Skin of body (tissue), 2 donors: Measurements from ENCODE around the gene LYL1. TPM values are rescaled to one million over a fixed set of nuclear protein-coding genes. Genes with fewer than 3 reads are reported as not detected.

Experiments
- DNase-seq: peaks from one replicate; lab custom pipeline; 2025; lab: John Stamatoyannopoulos, UW
- total RNA-seq: library from RNA; depleted of rRNA; stranded (reverse); fragments of >200 nt; gene quantifications from one replicate; pipeline ENCODE4 v1.2.3, GENCODE V29; 2014

LYL1 gene
- total RNA-seq, 1 donor from 2014 or later = 8.1 TPM

- DNase-seq = no peak
Observed at GRCh38 chr19:13130886-13131490, 28.3 kb upstream of the LYL1 start.

DNA sequence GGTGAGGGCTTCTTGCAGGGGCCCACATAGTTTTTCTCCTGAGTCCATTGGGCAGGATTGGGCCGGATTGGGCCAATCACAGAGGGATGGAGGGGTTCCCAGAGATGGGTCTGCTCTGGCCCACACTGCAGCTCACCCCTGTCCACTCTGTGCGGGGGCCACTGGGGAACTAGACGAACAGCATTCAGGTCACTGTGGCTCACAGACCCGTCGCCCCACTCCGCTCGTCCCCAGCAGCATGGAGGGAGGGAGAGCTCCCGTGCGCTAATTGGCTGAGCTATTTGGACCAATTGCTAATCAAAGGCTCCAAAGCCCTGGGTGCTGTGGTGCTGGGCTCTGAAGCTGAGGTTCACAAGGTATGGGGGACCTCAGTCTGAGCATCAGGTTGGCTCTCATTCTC, 26.7 kb upstream of the LYL1 start:
- DNase-seq = no peak

DNA sequence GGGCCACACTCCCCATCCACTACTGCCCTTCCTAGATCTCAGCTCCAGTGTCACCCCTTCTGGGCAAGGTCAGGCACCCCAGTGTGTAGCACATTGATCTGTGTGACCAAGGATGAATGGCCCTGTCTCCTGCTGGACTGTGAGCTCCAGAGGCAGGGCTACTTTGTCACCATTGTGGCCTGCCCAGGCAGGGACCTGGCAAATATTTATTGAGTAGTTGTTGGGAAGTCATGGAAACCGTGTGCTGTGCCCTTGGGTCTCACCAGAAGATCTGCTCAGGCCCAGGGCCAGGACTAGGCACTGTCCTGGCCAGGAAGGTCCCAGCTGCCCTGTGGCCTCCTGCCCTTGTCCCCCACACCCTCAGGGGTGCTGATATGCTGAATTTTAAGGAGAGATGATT, 25.9 kb upstream of the LYL1 start:
- DNase-seq = no peak

DNA sequence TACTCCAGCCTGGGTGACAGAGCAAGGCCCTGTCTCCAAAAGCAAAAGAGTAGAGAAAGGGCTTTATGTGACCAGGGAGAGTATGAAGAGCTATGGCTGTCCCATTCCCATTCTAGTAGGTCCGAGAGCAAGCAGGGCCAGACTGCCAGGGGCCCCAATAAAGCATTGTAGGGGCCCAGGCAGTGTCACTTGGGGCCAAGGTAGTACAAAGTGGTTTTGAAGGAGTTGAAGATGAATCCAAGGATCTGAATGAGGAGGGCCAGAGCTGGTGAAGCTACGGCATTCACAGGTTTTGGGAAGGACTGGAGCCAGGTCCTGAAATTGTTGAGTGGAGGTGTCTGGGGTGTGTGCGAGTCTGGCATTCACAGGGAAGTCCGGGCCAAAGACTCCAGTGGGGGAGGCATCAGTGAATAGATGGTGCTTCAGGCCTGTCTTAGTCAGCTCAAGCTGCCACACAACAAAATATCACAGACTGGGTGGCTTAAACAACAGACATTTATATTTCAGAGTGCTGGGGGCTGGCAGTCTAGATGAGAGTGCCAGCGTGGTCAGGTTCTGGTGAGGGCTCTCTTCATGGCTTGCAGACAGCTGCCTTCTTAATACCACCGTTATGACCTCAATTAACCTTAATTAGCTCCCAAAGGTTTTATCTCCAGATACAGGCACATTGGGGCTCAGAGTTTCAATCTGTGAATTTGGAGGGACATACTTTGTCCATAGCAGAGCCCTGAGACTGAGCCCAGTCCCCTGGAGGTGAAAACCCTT, 25.3 kb upstream of the LYL1 start:
- no peak for DNase-seq

DNA sequence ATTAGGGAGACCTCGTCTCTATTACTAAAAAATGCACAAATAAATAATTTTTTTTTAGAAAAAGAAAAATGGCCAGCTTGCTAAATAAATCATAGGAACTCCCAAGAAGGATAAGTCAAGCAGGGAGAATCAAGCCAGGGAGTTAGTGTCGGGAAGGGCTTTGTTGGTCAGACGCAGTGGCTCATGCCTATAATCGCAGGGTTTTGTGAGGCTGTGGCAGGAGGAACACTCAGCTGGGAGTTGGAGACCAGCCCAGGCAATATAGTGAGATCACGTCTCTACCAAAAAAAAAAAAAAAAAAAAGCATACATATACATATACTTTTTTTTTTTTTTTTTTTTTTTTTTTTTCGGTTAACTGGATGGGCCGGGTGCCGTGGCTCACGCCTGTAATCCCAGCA, 24.4 kb upstream of the LYL1 start:
- DNase-seq = no peak

DNA sequence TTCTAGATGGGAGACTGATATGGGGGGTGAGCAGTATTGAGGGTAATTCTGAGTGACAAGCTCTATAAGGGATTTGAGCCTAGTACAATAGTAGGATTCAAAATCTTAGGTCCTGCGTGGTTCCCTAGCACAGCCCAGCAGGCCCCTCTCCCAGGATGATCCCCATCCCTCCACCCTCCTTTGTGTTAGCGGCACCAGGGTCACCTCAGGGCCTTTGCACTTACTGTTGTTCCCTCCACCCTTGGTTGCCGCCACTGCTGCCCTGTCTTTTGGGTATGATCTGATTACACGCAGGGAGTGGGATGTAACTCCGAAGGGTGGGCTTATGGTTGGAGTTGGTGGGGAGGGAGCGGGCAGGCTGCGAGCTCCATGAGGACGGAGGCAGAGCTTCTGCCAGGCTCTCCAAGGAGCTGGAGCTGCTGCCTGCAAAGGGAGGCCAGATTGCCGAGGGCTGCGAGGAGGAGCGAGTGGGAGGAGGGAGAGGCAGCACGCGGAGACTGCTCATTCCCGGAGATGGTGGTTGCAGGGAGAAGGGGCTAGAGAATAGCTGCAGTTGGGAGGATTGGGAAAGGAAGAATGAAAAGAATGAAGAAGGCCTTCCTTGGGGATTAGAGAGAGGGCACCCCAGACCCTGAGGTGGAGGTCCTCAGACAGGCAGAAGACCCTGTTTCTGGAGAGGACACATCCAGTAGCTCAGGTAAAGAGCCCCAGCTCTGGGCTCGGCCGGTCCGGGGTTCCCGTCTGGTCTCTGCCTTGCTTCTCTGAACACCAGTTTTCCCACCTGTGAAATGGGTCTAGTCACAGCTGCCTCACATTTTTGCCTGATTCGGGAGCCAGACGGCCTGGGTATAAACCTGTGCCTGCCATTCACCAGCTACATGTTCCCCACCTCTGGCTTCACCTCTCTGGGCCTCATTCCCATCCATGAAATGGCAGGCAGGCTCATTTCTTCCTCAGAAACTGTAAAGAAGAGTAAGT, 20.6 kb upstream of the LYL1 start:
- DNase-seq = no peak

DNA sequence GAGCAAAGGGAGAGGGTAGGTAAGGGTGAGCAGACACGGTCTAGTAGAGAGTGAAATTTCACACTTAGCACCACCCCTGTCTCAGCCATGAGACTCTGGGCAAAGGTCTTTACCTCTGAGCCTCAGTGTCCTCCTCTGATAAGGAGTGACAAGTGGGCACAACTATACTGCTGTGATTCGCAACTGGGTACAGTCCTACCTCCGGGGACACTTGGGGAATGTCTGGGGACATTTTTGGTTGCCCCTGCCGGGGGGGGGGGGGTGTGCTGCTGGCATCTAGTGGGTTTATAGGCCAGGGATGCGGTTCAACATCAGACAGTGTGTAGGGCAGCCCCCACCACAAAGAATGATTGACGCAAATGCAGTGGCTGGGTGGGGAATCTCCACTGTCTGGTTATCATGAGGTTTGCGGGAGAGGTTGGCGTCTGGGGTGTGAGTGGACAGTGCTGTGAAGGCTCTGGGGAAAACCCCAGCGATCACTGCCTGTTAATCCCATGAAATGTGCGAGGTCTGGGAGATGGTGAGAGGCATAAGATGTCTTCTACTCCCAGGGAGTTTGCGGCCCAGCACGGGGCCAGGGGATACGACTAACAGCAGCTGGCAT, 19.7 kb upstream of the LYL1 start:
- no peak for DNase-seq

GRCh38 chr19:13121551-13122274, 19.1 kb upstream of the LYL1 start:
- no peak for DNase-seq

- no peak for DNase-seq
Observed at GRCh38 chr19:13120817-13121216, 18.2 kb upstream of the LYL1 start.

DNA sequence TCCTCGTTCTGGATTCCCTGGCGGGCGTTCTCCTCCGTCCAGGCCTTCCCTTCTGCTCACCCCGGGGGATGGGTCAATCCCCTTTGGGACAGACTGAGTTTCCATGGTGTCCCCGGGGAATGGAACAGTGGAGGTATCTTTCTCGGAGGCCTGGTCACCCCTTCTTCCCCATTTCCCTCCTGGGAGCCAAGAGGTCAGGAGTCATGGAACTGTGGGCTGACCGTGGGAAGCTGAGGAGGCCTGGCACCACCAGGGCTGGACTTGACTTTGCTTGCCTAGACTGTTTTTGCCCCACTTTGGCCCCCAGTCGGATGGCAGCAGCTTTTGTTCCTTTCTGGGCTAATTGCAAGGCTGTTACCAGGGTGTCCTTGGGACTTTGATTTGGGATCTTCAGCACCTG, 17.4 kb upstream of the LYL1 start:
- DNase-seq = no peak

GRCh38 chr19:13119627-13120026, 17.0 kb upstream of the LYL1 start:
- no peak for DNase-seq

DNA sequence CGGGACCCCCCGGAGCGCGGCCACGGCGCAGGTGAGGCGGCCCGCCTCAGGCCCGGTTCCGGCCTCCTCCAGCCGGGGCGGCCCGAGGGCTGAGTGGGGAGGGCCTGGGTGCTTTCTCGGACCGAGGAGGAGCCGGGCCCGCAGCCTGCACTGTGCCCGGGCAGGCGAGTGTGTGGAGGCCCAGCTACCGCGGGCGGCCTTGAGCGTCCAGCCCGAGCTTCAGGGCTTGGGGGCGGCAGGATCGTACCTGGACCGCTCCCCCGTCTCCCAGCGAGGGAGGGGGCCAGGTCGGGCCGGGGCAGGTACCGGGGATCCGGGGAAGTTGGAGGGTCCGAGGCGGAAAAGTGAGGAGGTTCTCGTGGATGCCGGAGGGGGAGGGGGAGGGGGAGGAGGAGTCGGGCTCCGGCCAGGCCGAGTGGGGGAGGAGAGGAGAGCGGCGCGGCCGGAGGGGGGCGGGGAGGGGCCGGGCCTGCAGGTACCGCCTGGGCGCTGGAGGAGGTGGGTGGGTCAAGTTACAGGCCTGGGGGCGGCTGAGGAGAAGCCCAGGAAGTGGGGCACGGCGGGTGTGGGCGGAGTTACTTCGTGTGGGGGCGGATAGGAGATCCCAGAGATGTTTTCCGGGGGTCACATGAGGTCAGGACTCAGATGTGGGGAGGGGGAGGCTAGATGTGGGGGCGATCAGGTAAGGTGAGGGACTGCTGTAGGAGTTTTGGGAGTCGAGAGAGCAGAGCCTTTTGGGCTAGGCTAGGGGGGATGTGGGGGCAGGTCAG, 16.0 kb upstream of the LYL1 start:
- DNase-seq = no peak

- peak; percentile 86 for DNase-seq
Observed at GRCh38 chr19:13117772-13118423, 15.2 kb upstream of the LYL1 start, which contains the start of gene NACC1. NACC1 (plus strand) TSS chr19:13118264; CDS start chr19:13135208, 16,944 bp downstream.

DNA sequence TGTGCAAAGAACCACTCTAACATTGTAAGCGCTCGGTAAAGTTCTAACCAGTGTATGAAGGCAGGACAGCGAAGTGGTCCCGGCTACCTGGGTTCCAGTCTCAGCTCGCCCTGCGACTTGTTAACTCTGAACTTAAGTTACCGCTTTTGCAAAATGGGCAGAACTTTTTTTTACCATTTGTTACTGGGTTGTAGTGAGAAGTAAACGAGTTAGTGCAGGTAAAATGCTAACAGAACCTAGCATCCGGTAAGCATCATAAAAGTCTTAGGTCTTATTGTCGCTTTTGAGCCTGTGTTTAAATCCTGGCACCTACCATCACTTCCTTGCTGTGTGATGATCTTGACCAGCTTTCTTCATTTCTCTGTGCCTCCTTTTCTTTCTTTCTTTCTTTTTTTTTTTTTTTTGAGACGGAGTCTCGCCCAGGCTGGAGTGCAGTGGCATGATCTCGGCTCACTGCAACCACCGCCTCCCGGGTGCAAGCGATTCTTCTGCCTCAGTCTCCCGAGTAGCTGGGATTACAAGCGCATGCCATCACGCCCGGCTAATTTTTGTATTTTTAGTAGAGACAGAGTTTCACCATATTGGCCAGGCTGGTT, 14.6 kb upstream of the LYL1 start:
- peak; percentile 27 for DNase-seq

DNA sequence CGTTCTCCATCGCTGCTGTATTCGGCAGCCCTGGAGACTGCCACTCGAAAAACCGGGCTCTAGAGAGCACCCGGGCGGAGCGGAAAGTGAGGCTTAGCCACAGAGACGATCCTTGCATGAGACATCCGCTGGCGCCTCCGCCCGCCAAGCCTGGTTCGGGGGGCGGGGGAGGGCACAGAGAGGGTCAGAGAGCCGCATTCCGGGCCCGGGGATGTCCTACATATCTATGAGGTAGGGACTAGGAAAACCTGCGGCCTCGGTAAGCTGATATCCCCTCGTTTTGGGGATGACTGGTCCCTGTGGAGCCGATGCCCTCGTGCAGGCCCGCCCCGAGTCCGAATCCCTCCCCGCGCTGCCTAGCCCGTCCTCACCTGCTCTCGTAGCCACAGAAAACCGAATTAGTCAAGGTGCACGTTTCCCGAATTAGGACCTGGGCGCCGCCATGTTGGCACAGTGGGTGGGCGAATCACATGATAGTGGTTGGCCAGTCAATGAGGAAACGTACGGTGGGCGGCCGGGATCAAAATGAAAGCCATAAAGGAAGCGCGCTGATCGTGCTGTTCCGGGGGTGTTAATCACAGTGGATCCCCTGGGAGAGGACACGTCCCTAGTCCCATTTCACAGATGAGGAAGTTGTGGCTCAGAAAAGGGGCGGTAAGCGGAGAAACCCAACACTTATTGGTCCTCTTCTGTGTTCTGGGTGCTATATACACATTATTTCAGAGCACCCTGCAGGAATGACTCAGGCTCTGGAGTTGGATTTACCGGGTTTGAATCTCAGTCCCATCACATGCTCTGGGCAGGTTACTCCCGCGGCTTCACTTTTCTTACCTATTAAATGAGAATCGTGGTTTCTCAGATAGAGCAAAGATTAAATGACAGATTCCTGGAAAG, 13.9 kb upstream of the LYL1 start, which contains the start of gene TRMT1:
Gene TRMT1 (minus strand): TSS at position 459 of the 894 bp plus-strand sequence. CDS start 341 bp downstream, at position 118.
- DNase-seq = peak; percentile 95

- no peak for DNase-seq
Observed at GRCh38 chr19:13115936-13116281, 13.3 kb upstream of the LYL1 start.

- DNase-seq = no peak
Observed at GRCh38 chr19:13112555-13112954, 9.9 kb upstream of the LYL1 start.

DNA sequence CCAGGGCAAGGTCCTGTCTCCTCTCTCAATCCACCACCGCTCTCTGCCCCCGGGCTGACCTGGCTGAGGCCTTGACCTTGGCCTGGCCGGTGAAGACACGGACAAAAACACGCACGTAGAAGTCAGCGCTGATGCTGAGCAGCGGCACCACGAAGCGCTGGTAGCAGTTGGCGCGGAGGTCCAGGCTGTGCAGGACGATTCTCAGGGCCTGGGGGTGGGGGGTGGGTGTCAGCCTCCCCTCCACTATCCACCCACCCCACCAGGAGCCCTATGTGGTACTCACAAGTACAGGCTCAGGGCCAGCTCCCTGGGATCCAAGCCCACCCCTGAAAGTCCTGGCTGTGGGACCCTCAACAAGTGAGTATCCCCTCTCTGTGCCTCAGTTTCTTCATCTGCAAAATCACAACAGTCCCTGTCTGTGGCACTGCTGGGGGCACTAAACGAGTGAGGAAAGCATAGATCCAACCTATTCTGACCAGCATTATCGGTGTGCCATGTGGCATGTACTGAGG, 7.5 kb upstream of the LYL1 start:
- no peak for DNase-seq
